Ishikawa (cell line): ENCODE results near the gene AGGF1.

Source experiments
- CEBPB ChIP-seq: IDR thresholded peaks from 2 replicates; pipeline ENCODE4 v1.6.1; 2012
- CREB1 ChIP-seq: IDR thresholded peaks from 2 replicates; pipeline ENCODE4 v1.6.1; 2012; ENCODE audit warnings: low read depth
- EGR1 ChIP-seq: IDR thresholded peaks from 2 replicates; pipeline ENCODE4 v1.6.1; 2012
- EP300 ChIP-seq: IDR thresholded peaks from 2 replicates; pipeline ENCODE4 v1.6.1; 2012; ENCODE audit warnings: borderline replicate concordance
- FOXM1 ChIP-seq: IDR thresholded peaks from 2 replicates; pipeline ENCODE4 v1.6.1; 2012; ENCODE audit warnings: low read depth, borderline replicate concordance
- MAX ChIP-seq: IDR thresholded peaks from 2 replicates; pipeline ENCODE4 v1.6.1; 2012
- NFIC ChIP-seq: IDR thresholded peaks from 2 replicates; pipeline ENCODE4 v1.6.1; 2012
- RAD21 ChIP-seq: IDR thresholded peaks from 2 replicates; pipeline ENCODE4 v1.6.1; 2012; ENCODE audit warnings: low read depth
- REST ChIP-seq: IDR thresholded peaks from 2 replicates; pipeline ENCODE4 v1.6.1; 2012; ENCODE audit warnings: low read depth, mild to moderate bottlenecking
- TAF1 ChIP-seq: IDR thresholded peaks from 2 replicates; pipeline ENCODE4 v1.6.1; 2012; ENCODE audit warnings: low read depth, mild to moderate bottlenecking
- TCF12 ChIP-seq: IDR thresholded peaks from 2 replicates; pipeline ENCODE4 v1.6.1; 2012; ENCODE audit warnings: low read depth
- TEAD4 ChIP-seq: IDR thresholded peaks from 2 replicates; pipeline ENCODE4 v1.6.1; 2012
- USF1 ChIP-seq: IDR thresholded peaks from 2 replicates; pipeline ENCODE4 v1.6.1; 2012
- YY1 ChIP-seq: IDR thresholded peaks from 2 replicates; pipeline ENCODE4 v1.6.1; 2012; ENCODE audit warnings: low read depth
- ZBTB7A ChIP-seq: IDR thresholded peaks from 2 replicates; pipeline ENCODE4 v1.6.1; 2012; ENCODE audit warnings: low read depth

AGGF1 gene

GRCh38 chr5:77077829-77078176 lies 47.6 kb downstream of the AGGF1 start:
- TF ChIP-seq RAD21 (no peak), FOXM1 (no peak), USF1 (no peak), TEAD4 (no peak), YY1 (no peak), EP300 (no peak), REST (no peak), CEBPB (no peak), EGR1 (no peak), CREB1 (no peak), MAX (no peak), TCF12 (no peak), ZBTB7A (no peak), TAF1 (no peak), NFIC (no peak)

DNA sequence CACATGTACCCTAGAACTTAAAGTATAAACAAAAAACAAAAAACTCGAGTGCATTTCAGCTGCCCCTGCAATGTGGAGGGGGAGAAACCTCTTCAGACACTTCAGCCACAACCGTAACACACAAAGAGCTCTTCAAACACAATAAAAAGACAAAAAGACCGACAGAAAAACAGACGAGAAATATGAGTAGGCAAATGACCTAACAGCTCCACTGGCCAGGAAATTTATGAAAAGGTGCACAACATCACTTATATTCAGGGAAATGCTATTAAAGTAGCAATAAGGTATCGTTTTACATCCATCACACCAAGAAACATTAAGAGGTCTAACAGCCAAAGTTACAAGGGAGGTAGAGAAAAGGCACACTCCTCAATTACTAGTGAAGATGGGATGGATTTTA lies 50.7 kb downstream of the AGGF1 start:
- no peak for TF ChIP-seq TCF12
- TF ChIP-seq MAX, result no peak
- TF ChIP-seq TEAD4, result no peak
- no peak for TF ChIP-seq TAF1
- no peak for TF ChIP-seq RAD21
- TF ChIP-seq CREB1, result no peak
- TF ChIP-seq CEBPB, result no peak

DNA sequence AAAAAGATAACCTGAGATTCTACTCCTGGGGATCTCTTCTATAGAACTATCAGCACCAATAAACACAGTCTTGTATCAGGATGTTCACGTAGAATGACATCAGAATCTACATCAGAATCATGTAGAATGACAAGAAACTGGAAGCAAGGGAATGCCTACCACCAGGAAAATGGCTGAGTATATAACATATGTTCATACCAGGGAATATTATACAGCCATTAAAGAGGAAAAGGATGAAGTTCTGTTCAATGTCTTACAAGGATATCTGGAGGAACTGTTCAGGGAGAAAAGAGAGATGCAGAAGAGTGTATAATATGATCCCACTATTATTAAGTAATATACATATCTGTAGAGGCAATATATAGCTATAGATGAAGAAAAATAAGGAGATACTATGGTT lies 52.1 kb downstream of the AGGF1 start:
- TF ChIP-seq USF1 (no peak), CEBPB (no peak), ZBTB7A (no peak), RAD21 (no peak), YY1 (no peak), TCF12 (no peak), EP300 (no peak), TEAD4 (no peak), TAF1 (no peak), NFIC (no peak), FOXM1 (no peak), CREB1 (no peak), MAX (no peak), EGR1 (no peak), REST (no peak)

- TF ChIP-seq USF1, result no peak
Observed at GRCh38 chr5:77083088-77083487, 52.9 kb downstream of the AGGF1 start.

DNA sequence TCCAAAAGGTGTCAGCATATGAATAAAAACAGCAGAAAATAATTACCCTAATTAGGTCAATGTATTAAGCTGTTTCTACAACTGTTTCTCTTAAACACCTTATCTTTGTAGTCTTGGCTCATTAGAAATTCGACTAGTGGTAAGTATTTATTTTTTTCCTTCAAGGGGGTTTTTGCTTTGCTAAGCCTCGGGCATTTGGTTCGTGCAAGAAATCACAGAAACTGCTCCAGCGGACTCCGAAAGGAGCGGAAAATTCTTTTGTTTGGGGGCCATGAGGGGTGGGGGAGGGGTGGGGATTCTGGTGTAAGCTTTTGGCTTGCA lies 56.1 kb downstream of the AGGF1 start:
- no peak for TF ChIP-seq FOXM1
- no peak for TF ChIP-seq NFIC
- no peak for TF ChIP-seq MAX
- TF ChIP-seq ZBTB7A, result no peak
- no peak for TF ChIP-seq REST
